ENCODE data around the gene NOP56.

Gene NOP56

DNA sequence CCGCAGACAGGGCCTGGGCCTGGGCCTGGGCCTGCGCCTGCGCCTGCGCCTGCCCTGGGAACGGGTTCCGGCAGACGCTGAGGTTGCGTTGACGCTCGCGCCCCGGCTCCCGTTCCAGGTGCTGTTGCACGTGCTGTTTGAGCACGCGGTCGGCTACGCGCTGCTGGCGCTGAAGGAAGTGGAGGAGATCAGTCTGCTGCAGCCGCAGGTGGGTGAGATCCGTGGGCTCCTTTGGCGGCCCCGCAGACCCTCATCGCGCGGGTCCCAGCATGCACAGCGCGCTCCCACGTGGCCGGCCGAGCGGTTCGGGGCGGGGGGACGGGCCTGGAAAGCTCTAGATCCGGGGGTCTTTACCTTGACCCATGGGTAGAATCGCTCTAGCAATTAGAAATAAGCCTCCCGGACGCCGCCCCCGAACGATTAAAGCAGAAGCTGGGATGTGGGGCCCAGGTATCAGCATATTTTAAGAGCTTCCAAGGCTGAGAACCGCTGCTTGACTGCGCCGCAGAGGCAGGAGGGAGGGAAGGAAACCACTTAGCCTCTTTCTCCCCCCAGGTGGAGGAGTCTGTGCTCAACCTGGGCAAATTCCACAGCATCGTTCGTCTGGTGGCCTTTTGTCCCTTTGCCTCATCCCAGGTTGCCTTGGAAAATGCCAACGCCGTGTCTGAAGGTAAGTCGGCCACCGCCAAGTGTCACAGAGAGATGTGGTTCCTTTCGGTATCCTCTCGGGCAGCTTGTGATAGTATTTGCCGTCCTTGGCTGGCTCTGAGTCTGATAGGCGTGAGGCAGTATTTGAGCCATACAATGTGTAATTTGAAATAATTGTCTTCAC, 508 bp downstream of the NOP56 start:
- H3K36me3 ChIP-seq (ENCODE audit: insufficient read depth, low read length), result peaks cover 46% of the 10 kb centered on the region
- peak overlapping the region; percentile 86 for H3K4me2 ChIP-seq (ENCODE audit: low read length)
- peaks cover 22% of the 10 kb centered on the region for H3K4me1 ChIP-seq (ENCODE audit: control insufficient read depth, insufficient read depth, low read length)
- H3K9ac ChIP-seq (ENCODE audit: low read depth, low read length), result peak overlapping the region; percentile 90
- no peaks in the 10 kb centered on the region for H3K9me3 ChIP-seq (replicated peaks; ENCODE audit: low read length)
- H3K4me3 ChIP-seq (ENCODE audit: low read length), result peak overlapping the region; percentile 87
- H3K27me3 ChIP-seq (ENCODE audit: control insufficient read depth, insufficient read depth, low read length), result no peaks in the 10 kb centered on the region

DNA sequence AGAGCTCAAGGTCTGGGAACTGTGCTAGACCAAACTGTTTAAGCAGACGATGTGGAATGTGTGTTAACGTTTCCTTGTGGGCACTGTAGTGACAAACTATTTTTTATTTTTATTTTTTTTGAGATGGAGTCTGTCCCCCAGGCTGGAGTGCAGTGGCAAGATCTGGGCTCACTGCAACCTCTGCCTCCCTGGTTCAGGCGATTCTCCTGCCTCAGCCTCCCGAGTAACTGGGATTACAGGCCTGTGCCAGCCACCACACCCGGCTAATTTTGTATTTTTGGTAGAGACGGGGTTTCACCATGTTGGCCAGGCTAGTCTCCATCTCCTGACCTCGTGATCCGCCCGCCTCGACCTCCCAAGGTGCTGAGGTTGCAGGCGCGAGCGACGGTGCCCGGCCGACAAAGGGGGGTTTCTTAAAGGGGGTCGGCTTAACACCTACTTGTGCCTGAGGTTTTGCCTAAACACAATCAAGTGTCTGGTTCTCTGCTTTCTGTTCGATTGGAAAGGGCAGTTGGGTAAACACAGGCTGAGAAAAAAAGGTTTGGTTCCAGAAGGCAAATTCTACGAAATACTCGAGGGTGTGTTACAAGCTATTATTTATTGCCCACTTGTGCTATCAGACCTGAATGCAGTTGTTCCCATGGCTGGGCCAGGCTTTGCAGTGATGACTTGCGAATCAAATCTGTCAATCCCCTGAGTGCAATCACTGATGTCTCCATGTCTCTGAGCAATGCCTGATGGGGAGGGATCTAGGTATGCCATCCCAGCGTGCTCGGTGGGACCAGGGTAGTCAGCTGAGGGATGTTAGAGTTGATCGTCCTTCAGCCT, 1.3 kb downstream of the NOP56 start:
- no peaks in the 10 kb centered on the region for H3K9me3 ChIP-seq (replicated peaks; ENCODE audit: low read length)
- H3K9ac ChIP-seq (ENCODE audit: low read depth, low read length), result peak overlapping the region; percentile 90
- peak overlapping the region; percentile 87 for H3K4me3 ChIP-seq (ENCODE audit: low read length)
- H3K27me3 ChIP-seq (ENCODE audit: control insufficient read depth, insufficient read depth, low read length), result no peaks in the 10 kb centered on the region
- peaks cover 54% of the 10 kb centered on the region for H3K36me3 ChIP-seq (ENCODE audit: insufficient read depth, low read length)
- H3K4me1 ChIP-seq (ENCODE audit: control insufficient read depth, insufficient read depth, low read length), result peaks cover 22% of the 10 kb centered on the region
- H3K4me2 ChIP-seq (ENCODE audit: low read length), result peak overlapping the region; percentile 86

DNA sequence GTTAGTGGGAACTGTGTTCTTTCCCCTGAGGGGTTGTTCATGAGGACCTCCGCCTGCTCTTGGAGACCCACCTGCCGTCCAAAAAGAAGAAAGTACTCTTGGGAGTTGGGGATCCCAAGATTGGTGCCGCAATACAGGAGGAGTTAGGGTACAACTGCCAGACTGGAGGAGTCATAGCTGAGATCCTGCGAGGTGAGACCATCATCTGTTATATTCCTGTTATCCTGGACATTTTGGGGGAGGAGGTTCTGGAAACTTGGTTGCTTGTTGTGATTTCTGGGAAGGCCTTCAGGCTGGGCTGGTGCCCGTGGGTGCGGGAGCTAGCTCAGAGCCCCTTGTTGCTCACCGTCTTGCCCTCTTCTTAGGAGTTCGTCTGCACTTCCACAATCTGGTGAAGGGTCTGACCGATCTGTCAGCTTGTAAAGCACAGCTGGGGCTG, 2.0 kb downstream of the NOP56 start:
- Histone ChIP-seq H3K4me1 (ENCODE audit: control insufficient read depth, insufficient read depth, low read length) (peaks cover 22% of the 10 kb centered on the region), H3K9ac (ENCODE audit: low read depth, low read length) (peak overlapping the region; percentile 90), H3K4me2 (ENCODE audit: low read length) (peak overlapping the region; percentile 86), H3K9me3 (replicated peaks; ENCODE audit: low read length) (no peaks in the 10 kb centered on the region), H3K4me3 (ENCODE audit: low read length) (peak overlapping the region; percentile 87), H3K36me3 (ENCODE audit: insufficient read depth, low read length) (peaks cover 61% of the 10 kb centered on the region), H3K27me3 (ENCODE audit: control insufficient read depth, insufficient read depth, low read length) (no peaks in the 10 kb centered on the region)

DNA sequence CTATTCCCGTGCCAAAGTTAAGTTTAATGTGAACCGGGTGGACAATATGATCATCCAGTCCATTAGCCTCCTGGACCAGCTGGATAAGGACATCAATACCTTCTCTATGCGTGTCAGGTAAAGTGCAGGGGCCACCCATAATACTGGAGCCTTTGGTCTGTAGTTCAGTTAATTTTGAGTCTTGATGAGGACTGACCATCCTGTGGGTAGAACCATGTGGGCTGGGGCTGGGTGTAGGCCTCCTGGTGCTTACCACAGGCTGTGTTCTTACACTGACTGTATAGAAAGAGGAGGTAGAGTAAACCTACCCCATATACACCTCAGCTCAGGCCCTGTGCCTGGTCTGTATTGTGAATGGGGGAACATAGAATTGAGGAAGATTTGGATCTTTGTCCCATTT, 2.4 kb downstream of the NOP56 start:
- peak overlapping the region; percentile 86 for H3K4me2 ChIP-seq (ENCODE audit: low read length)
- H3K27me3 ChIP-seq (ENCODE audit: control insufficient read depth, insufficient read depth, low read length), result no peaks in the 10 kb centered on the region
- H3K9me3 ChIP-seq (replicated peaks; ENCODE audit: low read length), result no peaks in the 10 kb centered on the region
- H3K4me1 ChIP-seq (ENCODE audit: control insufficient read depth, insufficient read depth, low read length), result peaks cover 22% of the 10 kb centered on the region
- peaks cover 65% of the 10 kb centered on the region for H3K36me3 ChIP-seq (ENCODE audit: insufficient read depth, low read length)
- H3K4me3 ChIP-seq (ENCODE audit: low read length), result peak overlapping the region; percentile 87
- H3K9ac ChIP-seq (ENCODE audit: low read depth, low read length), result peak overlapping the region; percentile 90

DNA sequence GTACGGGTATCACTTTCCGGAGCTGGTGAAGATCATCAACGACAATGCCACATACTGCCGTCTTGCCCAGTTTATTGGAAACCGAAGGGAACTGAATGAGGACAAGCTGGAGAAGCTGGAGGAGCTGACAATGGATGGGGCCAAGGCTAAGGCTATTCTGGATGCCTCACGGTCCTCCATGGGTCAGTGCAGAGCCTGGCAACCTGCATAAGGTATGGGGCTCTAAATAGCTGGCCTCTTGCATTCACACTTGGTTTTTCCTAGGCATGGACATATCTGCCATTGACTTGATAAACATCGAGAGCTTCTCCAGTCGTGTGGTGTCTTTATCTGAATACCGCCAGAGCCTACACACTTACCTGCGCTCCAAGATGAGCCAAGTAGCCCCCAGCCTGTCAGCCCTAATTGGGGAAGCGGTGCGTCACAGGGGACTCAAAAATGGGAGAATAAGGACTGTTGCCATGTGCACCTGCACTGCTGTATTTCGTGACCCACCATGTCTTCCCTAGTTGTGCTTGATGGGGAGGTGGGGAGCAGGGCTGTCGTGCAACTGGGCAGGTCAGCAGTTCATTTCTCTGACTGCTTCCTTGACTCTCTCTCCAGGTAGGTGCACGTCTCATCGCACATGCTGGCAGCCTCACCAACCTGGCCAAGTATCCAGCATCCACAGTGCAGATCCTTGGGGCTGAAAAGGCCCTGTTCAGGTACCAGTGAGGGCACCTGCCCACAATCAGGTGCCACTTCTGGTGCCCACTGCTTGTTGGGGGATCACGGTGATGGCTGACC, 3.1 kb downstream of the NOP56 start:
- no peaks in the 10 kb centered on the region for H3K27me3 ChIP-seq (ENCODE audit: control insufficient read depth, insufficient read depth, low read length)
- H3K36me3 ChIP-seq (ENCODE audit: insufficient read depth, low read length), result peaks cover 71% of the 10 kb centered on the region
- peak overlapping the region; percentile 87 for H3K4me3 ChIP-seq (ENCODE audit: low read length)
- no peaks in the 10 kb centered on the region for H3K9me3 ChIP-seq (replicated peaks; ENCODE audit: low read length)
- H3K9ac ChIP-seq (ENCODE audit: low read depth, low read length), result no peak overlapping the region
- peak overlapping the region; percentile 86 for H3K4me2 ChIP-seq (ENCODE audit: low read length)
- H3K4me1 ChIP-seq (ENCODE audit: control insufficient read depth, insufficient read depth, low read length), result peaks cover 22% of the 10 kb centered on the region

DNA sequence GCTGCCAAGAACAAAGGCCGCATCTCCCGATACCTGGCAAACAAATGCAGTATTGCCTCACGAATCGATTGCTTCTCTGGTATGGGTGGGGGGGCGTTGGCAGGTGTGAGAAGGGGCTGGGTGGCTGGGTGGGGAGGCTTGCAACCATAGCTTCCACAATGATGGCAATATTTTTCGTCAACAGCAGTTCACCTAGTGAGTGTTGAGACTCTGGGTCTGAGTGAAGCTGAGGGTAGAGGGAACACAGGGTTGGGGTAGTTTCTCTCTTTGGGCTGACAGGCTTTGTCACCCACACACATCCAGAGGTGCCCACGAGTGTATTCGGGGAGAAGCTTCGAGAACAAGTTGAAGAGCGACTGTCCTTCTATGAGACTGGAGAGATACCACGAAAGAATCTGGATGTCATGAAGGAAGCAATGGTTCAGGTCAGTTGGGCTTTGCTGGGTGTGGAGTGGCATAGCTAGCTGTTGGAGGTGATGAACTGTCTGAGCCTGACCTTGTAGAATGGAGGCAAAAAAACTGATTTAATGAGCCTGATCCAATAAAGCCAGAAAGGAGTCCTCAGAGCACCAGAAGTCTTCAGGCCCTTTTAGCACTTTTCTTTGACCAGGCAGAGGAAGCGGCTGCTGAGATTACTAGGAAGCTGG, 4.2 kb downstream of the NOP56 start:
- H3K9ac ChIP-seq (ENCODE audit: low read depth, low read length), result no peak overlapping the region
- no peak overlapping the region for H3K4me2 ChIP-seq (ENCODE audit: low read length)
- H3K27me3 ChIP-seq (ENCODE audit: control insufficient read depth, insufficient read depth, low read length), result no peaks in the 10 kb centered on the region
- no peak overlapping the region for H3K4me3 ChIP-seq (ENCODE audit: low read length)
- H3K36me3 ChIP-seq (ENCODE audit: insufficient read depth, low read length), result peaks cover 78% of the 10 kb centered on the region
- H3K9me3 ChIP-seq (replicated peaks; ENCODE audit: low read length), result no peaks in the 10 kb centered on the region
- H3K4me1 ChIP-seq (ENCODE audit: control insufficient read depth, insufficient read depth, low read length), result peaks cover 18% of the 10 kb centered on the region

DNA sequence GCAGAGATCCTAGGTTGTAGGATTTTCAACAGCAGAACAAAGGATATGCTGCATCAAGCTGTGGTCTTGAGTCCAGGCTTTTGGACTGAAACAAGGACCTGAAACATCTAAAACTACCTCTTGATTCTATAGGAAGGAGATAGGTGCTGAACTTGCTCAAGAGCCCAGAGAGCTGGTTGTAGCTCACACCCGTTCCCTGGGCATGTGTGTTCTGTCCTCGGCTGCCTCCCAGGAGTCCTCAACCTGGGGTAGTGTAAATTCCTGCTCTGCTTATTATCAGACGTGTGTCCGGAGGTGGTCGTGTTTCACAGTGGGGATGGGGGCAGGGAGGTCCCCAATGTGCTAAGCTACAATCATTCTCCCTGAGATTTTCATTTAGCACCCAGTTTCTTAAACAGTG, 4.8 kb downstream of the NOP56 start:
- H3K36me3 ChIP-seq (ENCODE audit: insufficient read depth, low read length), result peaks cover 85% of the 10 kb centered on the region
- H3K9ac ChIP-seq (ENCODE audit: low read depth, low read length), result no peak overlapping the region
- no peak overlapping the region for H3K4me3 ChIP-seq (ENCODE audit: low read length)
- H3K9me3 ChIP-seq (replicated peaks; ENCODE audit: low read length), result no peaks in the 10 kb centered on the region
- H3K4me1 ChIP-seq (ENCODE audit: control insufficient read depth, insufficient read depth, low read length), result peaks cover 18% of the 10 kb centered on the region
- H3K27me3 ChIP-seq (ENCODE audit: control insufficient read depth, insufficient read depth, low read length), result no peaks in the 10 kb centered on the region
- no peak overlapping the region for H3K4me2 ChIP-seq (ENCODE audit: low read length)

DNA sequence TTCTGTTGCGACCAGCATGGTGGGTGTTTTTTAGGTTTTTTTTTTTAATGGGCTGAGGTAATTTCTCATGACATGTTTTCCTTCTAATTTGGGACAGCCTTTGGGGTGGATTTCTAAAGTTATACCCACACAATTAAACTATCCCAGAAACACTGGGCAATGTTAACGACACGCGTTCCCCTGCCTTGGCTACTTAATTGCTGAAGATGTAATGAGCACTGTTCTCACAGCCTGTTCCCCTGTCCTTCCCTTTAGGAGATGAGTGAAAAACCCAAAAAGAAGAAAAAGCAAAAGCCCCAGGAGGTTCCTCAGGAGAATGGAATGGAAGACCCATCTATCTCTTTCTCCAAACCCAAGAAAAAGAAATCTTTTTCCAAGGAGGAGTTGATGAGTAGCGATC, 5.2 kb downstream of the NOP56 start:
- H3K9ac ChIP-seq (ENCODE audit: low read depth, low read length), result no peak overlapping the region
- peaks cover 85% of the 10 kb centered on the region for H3K36me3 ChIP-seq (ENCODE audit: insufficient read depth, low read length)
- peaks cover 18% of the 10 kb centered on the region for H3K4me1 ChIP-seq (ENCODE audit: control insufficient read depth, insufficient read depth, low read length)
- no peaks in the 10 kb centered on the region for H3K27me3 ChIP-seq (ENCODE audit: control insufficient read depth, insufficient read depth, low read length)
- no peak overlapping the region for H3K4me2 ChIP-seq (ENCODE audit: low read length)
- H3K4me3 ChIP-seq (ENCODE audit: low read length), result no peak overlapping the region
- no peaks in the 10 kb centered on the region for H3K9me3 ChIP-seq (replicated peaks; ENCODE audit: low read length)

DNA sequence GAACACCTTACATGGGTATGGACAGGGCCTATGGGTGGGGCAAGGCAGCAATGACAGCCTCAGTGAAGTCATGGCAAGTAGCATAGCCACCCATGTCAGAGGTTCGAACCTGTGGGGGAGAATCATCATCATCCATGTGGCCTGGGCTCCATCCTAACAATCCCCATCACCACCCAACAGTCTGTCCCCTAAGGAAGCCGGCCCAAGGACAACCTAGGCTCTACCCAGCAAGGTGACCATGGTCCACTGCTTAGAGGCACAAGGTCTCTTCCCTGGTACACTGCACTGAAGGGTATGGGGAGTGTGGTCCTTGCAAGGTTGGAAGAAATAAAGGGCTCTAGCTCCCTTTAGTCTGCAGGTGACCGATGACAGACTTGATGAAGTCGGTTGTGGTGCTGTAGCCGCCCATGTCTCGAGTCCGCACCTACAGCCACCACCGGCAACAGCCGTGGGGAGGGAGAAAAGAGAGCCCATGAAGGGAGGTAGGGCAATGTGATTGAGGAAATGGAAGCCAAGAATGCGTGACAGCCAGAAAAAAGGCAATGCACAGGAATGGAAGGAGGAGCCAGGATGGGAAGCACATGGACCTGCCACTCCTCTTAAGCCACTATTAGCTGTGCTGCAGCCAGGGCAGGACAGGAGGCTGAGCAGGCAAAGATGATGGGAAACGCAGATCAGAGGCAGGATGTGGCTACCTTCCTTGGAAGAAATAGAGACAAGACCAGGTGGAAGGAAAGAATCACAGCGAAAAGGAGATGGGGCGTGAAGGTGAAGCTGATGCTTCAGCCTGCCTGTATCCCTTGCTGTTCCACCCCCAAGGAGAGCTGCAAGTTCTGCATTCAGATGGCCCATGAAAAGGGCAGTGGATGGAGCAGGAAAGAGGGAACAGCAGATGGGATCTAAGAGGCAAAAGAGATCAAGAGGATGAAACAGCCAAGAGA, 6.3 kb downstream of the NOP56 start:
- Histone ChIP-seq H3K9ac (ENCODE audit: low read depth, low read length) (no peak overlapping the region), H3K4me2 (ENCODE audit: low read length) (no peak overlapping the region), H3K36me3 (ENCODE audit: insufficient read depth, low read length) (peaks cover 81% of the 10 kb centered on the region), H3K9me3 (replicated peaks; ENCODE audit: low read length) (no peaks in the 10 kb centered on the region), H3K4me3 (ENCODE audit: low read length) (no peak overlapping the region), H3K27me3 (ENCODE audit: control insufficient read depth, insufficient read depth, low read length) (no peaks in the 10 kb centered on the region), H3K4me1 (ENCODE audit: control insufficient read depth, insufficient read depth, low read length) (peaks cover 24% of the 10 kb centered on the region)

DNA sequence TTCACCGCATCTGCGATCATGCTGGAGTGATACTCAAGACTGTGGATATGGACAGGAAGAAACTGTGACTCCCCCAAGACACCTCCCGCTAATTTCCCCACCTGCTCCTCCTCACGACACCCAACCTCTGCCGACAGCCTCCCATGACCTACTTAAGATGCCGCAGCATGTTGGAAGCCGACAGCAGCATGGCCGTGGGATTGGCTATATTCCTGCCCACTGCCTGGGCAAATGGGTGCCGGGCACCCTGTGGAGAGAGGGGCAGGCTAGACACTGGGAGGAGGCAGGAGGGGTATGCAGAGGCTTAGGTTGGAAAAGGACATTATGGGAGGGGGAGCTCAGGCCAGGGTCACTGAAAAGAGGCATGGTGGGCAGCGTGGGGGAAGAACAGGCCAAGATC, 7.1 kb downstream of the NOP56 start:
- Histone ChIP-seq H3K4me2 (ENCODE audit: low read length) (no peak overlapping the region), H3K9ac (ENCODE audit: low read depth, low read length) (no peak overlapping the region), H3K36me3 (ENCODE audit: insufficient read depth, low read length) (peaks cover 72% of the 10 kb centered on the region), H3K4me1 (ENCODE audit: control insufficient read depth, insufficient read depth, low read length) (peaks cover 18% of the 10 kb centered on the region), H3K9me3 (replicated peaks; ENCODE audit: low read length) (no peaks in the 10 kb centered on the region), H3K4me3 (ENCODE audit: low read length) (no peak overlapping the region), H3K27me3 (ENCODE audit: control insufficient read depth, insufficient read depth, low read length) (no peaks in the 10 kb centered on the region)
